ENCODE results near the gene TRAIP.

DNA sequence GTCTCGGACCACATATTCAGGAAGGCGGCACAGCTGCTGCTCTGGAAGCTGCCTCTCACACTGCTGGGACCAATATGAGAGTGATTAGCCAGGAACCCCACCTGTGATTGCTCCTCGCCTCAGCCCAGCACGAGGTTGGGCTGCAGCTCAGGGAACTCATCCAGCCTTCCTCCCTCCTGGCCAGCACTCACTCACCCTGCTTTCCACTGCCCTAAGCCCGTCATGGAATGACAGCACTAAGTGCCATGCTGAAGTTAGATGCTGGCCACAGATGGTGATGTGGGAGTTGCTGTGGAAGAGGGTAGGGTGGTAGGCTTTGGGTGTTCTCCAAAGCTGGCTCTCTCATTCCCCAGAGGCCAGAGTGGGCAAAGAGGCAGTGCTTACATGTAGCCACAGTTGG, 40.0 kb upstream of the TRAIP start:
- TF ChIP-seq, protein P1, sequence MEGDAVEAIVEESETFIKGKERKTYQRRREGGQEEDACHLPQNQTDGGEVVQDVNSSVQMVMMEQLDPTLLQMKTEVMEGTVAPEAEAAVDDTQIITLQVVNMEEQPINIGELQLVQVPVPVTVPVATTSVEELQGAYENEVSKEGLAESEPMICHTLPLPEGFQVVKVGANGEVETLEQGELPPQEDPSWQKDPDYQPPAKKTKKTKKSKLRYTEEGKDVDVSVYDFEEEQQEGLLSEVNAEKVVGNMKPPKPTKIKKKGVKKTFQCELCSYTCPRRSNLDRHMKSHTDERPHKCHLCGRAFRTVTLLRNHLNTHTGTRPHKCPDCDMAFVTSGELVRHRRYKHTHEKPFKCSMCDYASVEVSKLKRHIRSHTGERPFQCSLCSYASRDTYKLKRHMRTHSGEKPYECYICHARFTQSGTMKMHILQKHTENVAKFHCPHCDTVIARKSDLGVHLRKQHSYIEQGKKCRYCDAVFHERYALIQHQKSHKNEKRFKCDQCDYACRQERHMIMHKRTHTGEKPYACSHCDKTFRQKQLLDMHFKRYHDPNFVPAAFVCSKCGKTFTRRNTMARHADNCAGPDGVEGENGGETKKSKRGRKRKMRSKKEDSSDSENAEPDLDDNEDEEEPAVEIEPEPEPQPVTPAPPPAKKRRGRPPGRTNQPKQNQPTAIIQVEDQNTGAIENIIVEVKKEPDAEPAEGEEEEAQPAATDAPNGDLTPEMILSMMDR (IDR thresholded peaks at IDR 0.05), result no peak
- TF ChIP-seq EP300 (IDR thresholded peaks at IDR 0.05), result no peak
- TF ChIP-seq POLR2A (IDR thresholded peaks at IDR 0.05), result no peak

Data from tibial nerve (tissue), 4 donors.